GM21447 (cell line): ENCODE results near the gene EAF1.
"Not testable (repeated sequence)": the region's sequence is repeated elsewhere in the genome, so short reads cannot be mapped to it uniquely, and the experiment has no call there.

Source experiments
- ATAC-seq: cut with Tn5 transposase; IDR thresholded peaks from one replicate; pipeline ENCODE4 v1.9.1; 2021; ENCODE audit not compliant: unreplicated experiment

The EAF1 gene

GRCh38 chr3:15427182-15427880, at the start of gene EAF1, which contains the start of gene METTL6:
EAF1 (plus strand) TSS chr3:15427598; CDS start chr3:15427780, 182 bp downstream.
METTL6 (minus strand) TSS chr3:15427544; CDS start chr3:15426511, 1,033 bp downstream.
- peak; percentile 95 for ATAC-seq

GRCh38 chr3:15377961-15378791, 49.2 kb upstream of the EAF1 start:
- ATAC-seq: peak; percentile 89

GRCh38 chr3:15380980-15381890, 46.2 kb upstream of the EAF1 start:
- ATAC-seq: no peak

- no peak for ATAC-seq
Measured at GRCh38 chr3:15382405-15382923, 44.9 kb upstream of the EAF1 start.

GRCh38 chr3:15384510-15385237, 42.7 kb upstream of the EAF1 start:
- ATAC-seq: peak; percentile 87

- ATAC-seq: not testable (repeated sequence)
Measured at GRCh38 chr3:15385238-15385695, 42.1 kb upstream of the EAF1 start.

- ATAC-seq: no peak
Measured at GRCh38 chr3:15385901-15386653, 41.3 kb upstream of the EAF1 start.

- ATAC-seq: not testable (repeated sequence)
Measured at GRCh38 chr3:15386654-15386955, 40.8 kb upstream of the EAF1 start.

- no peak for ATAC-seq
Measured at GRCh38 chr3:15387171-15387581, 40.2 kb upstream of the EAF1 start.

- ATAC-seq: no peak
Measured at GRCh38 chr3:15387735-15388134, 39.7 kb upstream of the EAF1 start.

GRCh38 chr3:15388335-15388734, 39.1 kb upstream of the EAF1 start:
- ATAC-seq: not testable (repeated sequence)

GRCh38 chr3:15390460-15390859, 36.9 kb upstream of the EAF1 start:
- no peak for ATAC-seq

- no peak for ATAC-seq
Measured at GRCh38 chr3:15391007-15391406, 36.4 kb upstream of the EAF1 start.

- not testable (repeated sequence) for ATAC-seq
Measured at GRCh38 chr3:15393252-15393651, 34.1 kb upstream of the EAF1 start.

- not testable (repeated sequence) for ATAC-seq
Measured at GRCh38 chr3:15398731-15399133, 28.7 kb upstream of the EAF1 start.

- no peak for ATAC-seq
Measured at GRCh38 chr3:15399970-15400369, 27.4 kb upstream of the EAF1 start.

GRCh38 chr3:15401936-15402335, 25.5 kb upstream of the EAF1 start:
- ATAC-seq: no peak

- ATAC-seq: no peak
Measured at GRCh38 chr3:15403495-15403894, 23.9 kb upstream of the EAF1 start.

- ATAC-seq: no peak
Measured at GRCh38 chr3:15403965-15404364, 23.4 kb upstream of the EAF1 start.
